ENCODE results near the gene PUS7L. TPM values are rescaled to one million over a fixed set of nuclear protein-coding genes. Genes with fewer than 3 reads are reported as not detected.
"Not testable (repeated sequence)": the region's sequence is repeated elsewhere in the genome, so short reads cannot be mapped to it uniquely, and the experiment has no call there.

PUS7L gene
- total and polyA plus RNA-seq, 5 experiments from 2014 or later, result 26.2 to 42.9 (median 29.9) TPM

GRCh38 chr12:43742106-43742505 lies 16.5 kb downstream of the PUS7L start:
- POLR2A ChIA-PET, result no interaction called here
- H3K4me1 Mint-ChIP-seq, result peaks cover 0 to 2% (median 0%) of the 10 kb centered on the region in 4 donors
- DNase-seq (no peak), ATAC-seq (no peak)
- no peaks in the 10 kb centered on the region for H3K27me3 Mint-ChIP-seq
- H3K36me3 Mint-ChIP-seq, result peaks cover 10 to 76% (median 39%) of the 10 kb centered on the region in 3 donors
- no peak overlapping the region for H3K27ac Mint-ChIP-seq
- no peak overlapping the region for H3K4me3 Mint-ChIP-seq
- no peaks in the 10 kb centered on the region for H3K9me3 Mint-ChIP-seq

DNA sequence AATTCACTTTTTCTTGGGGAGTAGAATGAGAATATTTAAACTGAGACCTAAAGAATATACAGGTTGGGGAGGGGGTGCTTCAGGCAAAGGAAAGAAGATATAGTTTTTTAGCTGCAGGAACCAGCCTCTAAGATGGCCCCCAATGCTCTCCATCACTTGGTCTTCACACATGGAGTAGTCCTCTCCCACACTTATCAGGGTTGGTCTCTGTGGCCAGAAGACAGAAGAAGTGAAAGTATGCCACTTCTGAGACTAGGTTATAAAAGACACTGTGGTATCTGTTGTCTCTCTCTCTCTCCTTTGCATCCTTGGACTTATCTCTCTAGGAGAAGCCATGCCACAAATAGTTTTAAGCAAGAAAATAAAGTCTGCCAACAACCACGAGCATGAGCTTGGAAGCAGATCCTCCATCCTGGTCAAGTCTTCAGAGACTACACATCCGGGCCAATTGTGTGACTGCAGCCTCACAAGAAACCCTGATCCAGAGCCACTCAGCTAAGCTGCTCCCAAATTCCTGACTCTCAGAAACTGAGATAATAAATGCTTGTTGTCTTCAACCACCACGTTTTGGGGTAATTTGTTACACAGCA lies 18.0 kb downstream of the PUS7L start:
- POLR2A ChIA-PET, result no interaction called here

GRCh38 chr12:43737646-43738045 lies 20.9 kb downstream of the PUS7L start:
- DNase-seq, result no peak
- Mint-ChIP-seq H3K4me3 (no peak overlapping the region), H3K36me3 (peaks cover 5 to 77% (median 20%) of the 10 kb centered on the region in 3 donors), H3K9me3 (no peaks in the 10 kb centered on the region), H3K27ac (no peak overlapping the region), H3K4me1 (peaks cover 0 to 2% (median 0%) of the 10 kb centered on the region in 4 donors), H3K27me3 (no peaks in the 10 kb centered on the region)
- ATAC-seq, result no peak
- POLR2A ChIA-PET, result no interaction called here

More for the DNA sequence above, 18.0 kb downstream of the PUS7L start:
- ATAC-seq, result no peak
- Mint-ChIP-seq H3K9me3 (no peaks in the 10 kb centered on the region), H3K27ac (no peak overlapping the region), H3K27me3 (no peaks in the 10 kb centered on the region), H3K36me3 (peaks cover 10 to 80% (median 34%) of the 10 kb centered on the region in 3 donors), H3K4me3 (no peak overlapping the region), H3K4me1 (peaks cover 0 to 2% (median 0%) of the 10 kb centered on the region in 4 donors)
- no peak for DNase-seq

DNA sequence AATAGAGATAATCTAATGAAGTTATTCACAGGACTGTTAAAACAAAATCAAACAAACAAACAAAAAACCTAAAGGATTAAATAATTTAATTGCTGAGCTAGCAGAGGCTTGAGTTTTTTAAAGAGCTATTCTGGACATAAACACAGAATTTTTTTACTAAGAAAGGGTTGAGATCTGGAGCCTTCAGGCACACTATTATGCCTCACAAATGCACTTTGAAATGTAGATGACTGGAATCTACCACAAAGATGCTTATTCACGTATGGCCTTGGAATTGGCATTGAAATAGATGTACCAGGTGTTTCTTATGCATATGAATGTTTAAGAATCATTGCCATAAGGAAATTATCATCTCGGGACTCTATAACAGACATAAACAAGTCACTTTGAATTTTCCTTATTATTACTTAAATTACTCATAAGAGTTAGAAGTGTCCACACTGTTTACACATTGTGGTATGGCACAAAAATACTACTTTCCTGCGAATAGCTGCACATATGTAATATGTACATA lies 21.6 kb downstream of the PUS7L start:
- no peak for DNase-seq
- Mint-ChIP-seq H3K36me3 (peaks cover 5 to 74% (median 20%) of the 10 kb centered on the region in 3 donors), H3K4me1 (peaks cover 0 to 2% (median 0%) of the 10 kb centered on the region in 4 donors), H3K27ac (no peak overlapping the region), H3K4me3 (no peak overlapping the region), H3K9me3 (no peaks in the 10 kb centered on the region), H3K27me3 (no peaks in the 10 kb centered on the region)
- no peak for ATAC-seq
- POLR2A ChIA-PET, result interaction anchor here (0.6 kb wide), 1 partner anchor 223 kb away, joined by 11 read pairs; no protein-coding TSS in a partner anchor

GRCh38 chr12:43733687-43734086 lies 24.9 kb downstream of the PUS7L start:
- DNase-seq, result no peak
- no peak for ATAC-seq
- POLR2A ChIA-PET, result no interaction called here
- Mint-ChIP-seq H3K4me1 (peaks cover 0 to 5% (median 2%) of the 10 kb centered on the region in 4 donors), H3K36me3 (peaks cover 0 to 71% (median 8%) of the 10 kb centered on the region in 3 donors), H3K27ac (no peak overlapping the region), H3K27me3 (no peaks in the 10 kb centered on the region), H3K4me3 (no peak overlapping the region), H3K9me3 (no peaks in the 10 kb centered on the region)

DNA sequence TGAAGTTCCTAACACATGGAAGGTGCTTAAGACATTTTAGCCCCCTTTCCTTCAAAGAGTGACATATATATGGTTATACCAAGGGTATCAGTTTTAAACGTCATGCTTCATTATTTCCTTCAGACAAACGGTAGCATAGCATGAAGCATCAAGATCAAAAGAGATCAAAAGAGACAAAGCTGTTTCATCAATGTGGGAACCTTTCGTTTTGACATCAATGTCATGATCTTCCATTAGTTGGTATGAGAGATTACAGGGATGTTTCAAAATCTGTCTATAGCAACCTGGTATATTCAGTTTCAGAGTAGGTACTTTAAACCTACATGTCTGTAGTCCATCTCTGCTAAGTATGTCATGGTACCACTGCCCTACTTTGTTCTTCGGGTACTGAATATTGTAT lies 28.3 kb downstream of the PUS7L start:
- peak in 1 of 2 donors; percentile 72 for ATAC-seq
- H3K36me3 Mint-ChIP-seq, result peaks cover 0 to 62% (median 16%) of the 10 kb centered on the region in 3 donors
- H3K4me1 Mint-ChIP-seq, result peaks cover 0 to 5% (median 2%) of the 10 kb centered on the region in 4 donors
- H3K4me3 Mint-ChIP-seq, result no peak overlapping the region
- H3K27me3 Mint-ChIP-seq, result no peaks in the 10 kb centered on the region
- POLR2A ChIA-PET, result no interaction called here
- peak in 2 of 10 donors; percentile 10 to 22 for DNase-seq
- no peaks in the 10 kb centered on the region for H3K9me3 Mint-ChIP-seq
- peak overlapping the region in 2 of 10 donors; percentile 31 to 38 for H3K27ac Mint-ChIP-seq

DNA sequence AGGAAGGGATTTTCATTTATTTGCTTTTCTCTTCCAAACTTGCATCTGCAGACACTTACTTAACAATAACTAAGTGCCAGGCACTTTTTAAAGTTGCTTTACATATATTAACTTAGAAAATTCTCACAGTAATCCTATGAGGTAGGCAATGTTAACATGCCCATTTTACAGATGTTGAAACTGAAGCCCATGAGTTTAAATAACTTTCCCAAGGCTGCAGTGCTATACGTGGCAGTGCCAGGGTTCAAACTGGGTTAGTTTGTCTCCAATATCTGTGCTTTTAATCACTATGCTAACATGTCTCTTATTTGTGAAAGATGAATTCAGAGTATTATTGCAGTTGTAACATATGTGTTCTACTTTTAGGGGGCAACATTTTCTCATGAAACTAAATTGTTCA lies 29.9 kb downstream of the PUS7L start:
- POLR2A ChIA-PET, result no interaction called here
- H3K4me3 Mint-ChIP-seq, result no peak overlapping the region

GRCh38 chr12:43728117-43728516 lies 30.5 kb downstream of the PUS7L start:
- H3K4me1 Mint-ChIP-seq, result peaks cover 0 to 5% (median 2%) of the 10 kb centered on the region in 4 donors
- H3K27ac Mint-ChIP-seq, result no peak overlapping the region
- H3K4me3 Mint-ChIP-seq, result no peak overlapping the region
- no peaks in the 10 kb centered on the region for H3K9me3 Mint-ChIP-seq
- DNase-seq, result no peak
- H3K27me3 Mint-ChIP-seq, result no peaks in the 10 kb centered on the region
- H3K36me3 Mint-ChIP-seq, result peaks cover 0 to 51% (median 15%) of the 10 kb centered on the region in 3 donors
- POLR2A ChIA-PET, result no interaction called here
- no peak for ATAC-seq

More for the DNA sequence above, 29.9 kb downstream of the PUS7L start:
- no peak for ATAC-seq
- Mint-ChIP-seq H3K27me3 (no peaks in the 10 kb centered on the region), H3K4me1 (peaks cover 0 to 5% (median 2%) of the 10 kb centered on the region in 4 donors), H3K27ac (no peak overlapping the region), H3K9me3 (no peaks in the 10 kb centered on the region), H3K36me3 (peaks cover 0 to 52% (median 15%) of the 10 kb centered on the region in 3 donors)
- DNase-seq, result no peak

GRCh38 chr12:43723134-43723533 lies 35.5 kb downstream of the PUS7L start:
- ATAC-seq, result no peak
- no peaks in the 10 kb centered on the region for H3K4me1 Mint-ChIP-seq
- no peak overlapping the region for H3K4me3 Mint-ChIP-seq
- POLR2A ChIA-PET, result no interaction called here
- H3K27ac Mint-ChIP-seq, result no peak overlapping the region
- DNase-seq, result no peak
- H3K36me3 Mint-ChIP-seq, result peaks cover 0 to 23% (median 18%) of the 10 kb centered on the region in 3 donors
- H3K27me3 Mint-ChIP-seq, result no peaks in the 10 kb centered on the region
- H3K9me3 Mint-ChIP-seq, result no peaks in the 10 kb centered on the region

GRCh38 chr12:43722621-43723020 lies 36.0 kb downstream of the PUS7L start:
- peaks cover 0 to 23% (median 18%) of the 10 kb centered on the region in 3 donors for H3K36me3 Mint-ChIP-seq
- no peak for ATAC-seq
- POLR2A ChIA-PET, result no interaction called here
- no peaks in the 10 kb centered on the region for H3K4me1 Mint-ChIP-seq
- H3K27ac Mint-ChIP-seq, result no peak overlapping the region
- DNase-seq, result no peak
- no peaks in the 10 kb centered on the region for H3K27me3 Mint-ChIP-seq
- H3K4me3 Mint-ChIP-seq, result no peak overlapping the region
- H3K9me3 Mint-ChIP-seq, result no peaks in the 10 kb centered on the region

DNA sequence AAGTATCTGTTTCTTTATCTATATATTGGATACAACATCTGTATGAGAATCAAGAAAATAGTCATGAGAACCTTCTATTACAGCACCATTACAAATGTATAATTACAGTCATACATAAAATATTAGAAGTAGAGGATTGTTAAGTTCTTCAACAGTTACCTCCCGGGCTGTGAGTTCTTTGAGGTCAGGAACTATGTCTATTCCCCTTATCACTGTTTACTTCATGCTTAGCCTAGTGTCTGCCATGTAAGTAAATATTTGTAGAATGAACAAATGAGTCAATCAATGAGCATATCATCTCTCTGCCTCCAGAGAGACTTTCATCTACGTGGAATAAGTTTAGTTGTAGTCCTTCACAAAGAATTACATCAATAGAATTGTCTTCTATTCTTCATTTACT lies 47.2 kb downstream of the PUS7L start:
- Mint-ChIP-seq H3K4me1 (no peaks in the 10 kb centered on the region), H3K9me3 (peaks cover 5 to 31% (median 15%) of the 10 kb centered on the region in 9 donors), H3K27ac (no peak overlapping the region), H3K27me3 (peaks cover 19 to 49% (median 35%) of the 10 kb centered on the region in 5 donors), H3K36me3 (peaks cover 0 to 18% (median 0%) of the 10 kb centered on the region in 3 donors), H3K4me3 (no peak overlapping the region)
- ATAC-seq (no peak), DNase-seq (no peak)
- POLR2A ChIA-PET, result no interaction called here

- H3K4me1 Mint-ChIP-seq, H3K27ac Mint-ChIP-seq, DNase-seq, H3K4me3 Mint-ChIP-seq, ATAC-seq, H3K27me3 Mint-ChIP-seq, H3K36me3 Mint-ChIP-seq, POLR2A ChIA-PET: not testable (repeated sequence)
- H3K9me3 Mint-ChIP-seq, result peaks cover 5 to 24% (median 15%) of the 10 kb centered on the region in 9 donors
Measured at GRCh38 chr12:43703772-43704171, 54.8 kb downstream of the PUS7L start.

GRCh38 chr12:43701194-43701593 lies 57.4 kb downstream of the PUS7L start:
- H3K27me3 Mint-ChIP-seq, DNase-seq, POLR2A ChIA-PET, H3K4me3 Mint-ChIP-seq, H3K36me3 Mint-ChIP-seq, H3K27ac Mint-ChIP-seq, ATAC-seq, H3K4me1 Mint-ChIP-seq, H3K9me3 Mint-ChIP-seq: not testable (repeated sequence)

Data from naive thymus-derived CD8-positive, alpha-beta T cell (primary cell).